Naive thymus-derived CD4-positive, alpha-beta T cell (primary cell): Measurements from ENCODE around the gene MACF1. TPM values are rescaled to one million over a fixed set of nuclear protein-coding genes. Genes with fewer than 3 reads are reported as not detected.
A peak's percentile ranks its signal among the peaks of the same experiment; 100 is the strongest.

Experiments used
- ATAC-seq: fragments of 150-1000 bp; cut with Tn5 transposase; 2 replicates; pipeline ENCODE4 v1.10.0; 2021; ENCODE audit warnings: mild to moderate bottlenecking, moderate library complexity
- CTCF ChIA-PET: fragments of 350-600 bp; sonication (Branson Sonifier 250); formaldehyde crosslinking; loops from one replicate; lab custom pipeline; 2021; ENCODE audit warnings: antibody characterized with exemption; lab: Charles Lee
- POLR2A ChIA-PET: fragments of 350-600 bp; sonication (Branson Sonifier 250); formaldehyde crosslinking; loops from one replicate; lab custom pipeline; 2021; ENCODE audit warnings: antibody characterized with exemption, inconsistent platforms; lab: Charles Lee
- DNase-seq, 9 donors: peaks; one replicate each; pipeline versions ENCODE4 v3.0.0 to v3.0.0-alpha.2; 2020 to 2022; ENCODE audit warnings: mixed read lengths in 1 of 9
- H3K27ac ChIP-seq: one replicate; pipeline ENCODE4 v1.7.0; 2013; ENCODE audit warnings: mild to moderate bottlenecking, low read depth, low read length, moderate library complexity
- H3K27me3 ChIP-seq, 2 donors: one replicate each; pipeline ENCODE4 v1.7.0; 2013; ENCODE audit warnings: low read length in 2 of 2, mild to moderate bottlenecking in 2 of 2, moderate library complexity in 2 of 2; ENCODE audit not compliant: control insufficient read depth in 2 of 2, insufficient read depth in 2 of 2
- H3K36me3 ChIP-seq, 3 experiments: 1 replicate in 2 of 3; 2 replicates in 1 of 3; pipeline ENCODE4 v1.7.0; 2013; ENCODE audit warnings: low read length in 3 of 3, mild to moderate bottlenecking in 3 of 3, moderate library complexity in 1 of 3; ENCODE audit not compliant: insufficient read depth in 3 of 3, control insufficient read depth in 2 of 3
- H3K4me1 ChIP-seq, 2 donors: one replicate each; pipeline ENCODE4 v1.7.0; 2013; ENCODE audit warnings: low read length in 2 of 2, mild to moderate bottlenecking in 2 of 2, moderate library complexity in 1 of 2; ENCODE audit not compliant: control insufficient read depth in 2 of 2, insufficient read depth in 2 of 2
- H3K4me3 ChIP-seq: 2 replicates; pipeline ENCODE4 v1.7.0; 2013; ENCODE audit warnings: mild to moderate bottlenecking, low read length
- H3K9me3 ChIP-seq, 3 experiments: 1 replicate in 2 of 3; 2 replicates in 1 of 3; pipeline ENCODE4 v1.7.0; 2013; ENCODE audit warnings: low read length in 3 of 3; ENCODE audit not compliant: control insufficient read depth in 2 of 3
- H3K27ac Mint-ChIP-seq, 9 donors: one replicate each; pipeline ENCODE4 v1.8.0; 2020 to 2022; ENCODE audit warnings: mixed read lengths in 9 of 9, mild to moderate bottlenecking in 8 of 9, moderate library complexity in 5 of 9, inconsistent platforms in 2 of 9
- H3K27me3 Mint-ChIP-seq, 5 donors: one replicate each; pipeline ENCODE4 v1.8.0; 2021 to 2022; ENCODE audit warnings: mixed read lengths in 5 of 5, mild to moderate bottlenecking in 1 of 5
- H3K36me3 Mint-ChIP-seq, 5 donors: one replicate each; pipeline ENCODE4 v1.8.0; 2020 to 2022; ENCODE audit warnings: mixed read lengths in 5 of 5, mild to moderate bottlenecking in 3 of 5, inconsistent platforms in 1 of 5
- H3K4me1 Mint-ChIP-seq, 7 donors: one replicate each; pipeline ENCODE4 v1.8.0; 2020 to 2022; ENCODE audit warnings: mixed read lengths in 7 of 7, mild to moderate bottlenecking in 3 of 7, inconsistent platforms in 1 of 7
- H3K4me3 Mint-ChIP-seq, 10 donors: one replicate each; pipeline ENCODE4 v1.8.0; 2020 to 2022; ENCODE audit warnings: mild to moderate bottlenecking in 10 of 10, mixed read lengths in 10 of 10, moderate library complexity in 6 of 10, inconsistent platforms in 2 of 10
- H3K9me3 Mint-ChIP-seq, 11 donors: one replicate each; pipeline ENCODE4 v1.8.0; 2020 to 2022; ENCODE audit warnings: mixed read lengths in 11 of 11, mild to moderate bottlenecking in 4 of 11, inconsistent platforms in 1 of 11, moderate library complexity in 1 of 11
- intact Hi-C, 2 donors: fragments of 100-400 bp; cut with micrococcal nuclease; formaldehyde crosslinking; loops; one replicate each; pipeline ENCODE4 v1.15.1; 2023
- polyA plus RNA-seq, 2 donors: library from polyadenylated mRNA; unstranded; fragments of 300-500 nt; fragmentation: Illumina TruSeq; gene quantifications; one replicate each; pipeline ENCODE4 v1.2.3, GENCODE V29; 2021
- total RNA-seq, 6 experiments: library from RNA in 5 of 6; stranded (reverse) in 5 of 6; gene quantifications; 1 replicate in 5 of 6; 2 replicates in 1 of 6; pipeline ENCODE4 v1.2.3 and lab custom pipeline; 2021 to 2026

The MACF1 gene
- total and polyA plus RNA-seq, 7 experiments from 2014 or later: 21.2 to 409 (median 288) TPM

- no peaks in the 10 kb centered on the region for H3K36me3 Mint-ChIP-seq
- H3K4me3 ChIP-seq: no peak overlapping the region
- CTCF ChIA-PET: interaction anchor here (1.8 kb wide), 1 partner anchor 14 kb away, joined by 8 read pairs; no protein-coding TSS in a partner anchor
- H3K4me3 Mint-ChIP-seq: no peak overlapping the region
- no peak for DNase-seq
- H3K36me3 ChIP-seq: no peaks in the 10 kb centered on the region
- no peaks in the 10 kb centered on the region for H3K27me3 ChIP-seq
- no peaks in the 10 kb centered on the region for H3K9me3 ChIP-seq
- H3K27ac ChIP-seq: no peak overlapping the region
- no peaks in the 10 kb centered on the region for H3K9me3 Mint-ChIP-seq
- H3K27ac Mint-ChIP-seq: no peak overlapping the region
- POLR2A ChIA-PET: no interaction called here
- peaks cover 0 to 4% (median 0%) of the 10 kb centered on the region in 5 donors for H3K27me3 Mint-ChIP-seq
- no peaks in the 10 kb centered on the region for H3K4me1 ChIP-seq
- no peak for ATAC-seq
- H3K4me1 Mint-ChIP-seq: no peaks in the 10 kb centered on the region
- intact Hi-C loops: no loop called here
Observed at GRCh38 chr1:39177706-39178105, 26.8 kb upstream of the MACF1 start.

DNA sequence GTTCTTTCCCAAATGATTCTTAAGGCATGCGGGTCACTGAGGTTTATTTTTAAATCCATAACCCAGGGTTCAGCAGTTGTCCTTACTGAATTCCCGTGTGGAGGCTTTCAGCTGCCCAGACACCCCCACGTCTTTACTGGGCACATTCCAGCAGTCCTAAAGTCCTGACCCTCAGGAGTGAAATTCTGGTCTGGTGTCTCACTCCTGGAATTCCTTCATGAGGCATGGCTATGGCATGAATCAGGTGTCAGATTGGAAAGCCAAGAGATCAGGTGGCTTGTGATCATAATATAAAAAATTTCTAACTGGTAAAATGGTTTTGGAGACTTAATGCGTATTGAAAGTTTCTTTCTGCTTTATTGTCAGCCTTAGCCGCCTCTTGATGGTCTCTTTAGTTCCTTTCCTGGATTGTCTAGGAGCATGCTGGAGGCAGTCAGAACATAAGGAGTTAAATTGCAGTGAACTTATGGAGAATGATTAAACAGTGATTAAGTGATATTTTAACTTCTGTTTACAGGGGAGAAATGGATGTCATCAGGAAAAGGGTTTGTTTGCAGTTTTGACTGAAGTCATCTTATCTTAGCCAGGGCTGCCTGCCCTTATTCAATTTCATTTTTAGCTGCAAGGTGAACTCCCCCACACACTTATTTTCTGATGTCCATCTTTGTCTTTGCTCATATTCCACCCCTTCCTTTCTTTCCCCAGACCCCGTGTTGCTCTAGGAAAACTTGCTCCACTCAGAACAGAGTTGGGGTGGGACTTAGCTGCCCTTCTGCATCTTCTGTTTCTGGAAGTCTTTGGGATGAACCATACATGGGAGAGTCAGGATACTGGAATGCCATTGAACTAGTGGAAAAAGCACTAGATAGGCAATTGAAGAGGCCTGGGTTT is 25.7 kb upstream of the MACF1 start:
- H3K27me3 ChIP-seq: no peaks in the 10 kb centered on the region
- ChIA-PET POLR2A (interaction anchor here (1.4 kb wide), 1 partner anchor 12 kb away, joined by 3 read pairs; no protein-coding TSS in a partner anchor), CTCF (interaction anchor here (0.8 to 1.8 kb wide), 3 partner anchors 12 to 80 kb away, joined by 3 to 8 read pairs (median 3); no protein-coding TSS in a partner anchor)

DNA sequence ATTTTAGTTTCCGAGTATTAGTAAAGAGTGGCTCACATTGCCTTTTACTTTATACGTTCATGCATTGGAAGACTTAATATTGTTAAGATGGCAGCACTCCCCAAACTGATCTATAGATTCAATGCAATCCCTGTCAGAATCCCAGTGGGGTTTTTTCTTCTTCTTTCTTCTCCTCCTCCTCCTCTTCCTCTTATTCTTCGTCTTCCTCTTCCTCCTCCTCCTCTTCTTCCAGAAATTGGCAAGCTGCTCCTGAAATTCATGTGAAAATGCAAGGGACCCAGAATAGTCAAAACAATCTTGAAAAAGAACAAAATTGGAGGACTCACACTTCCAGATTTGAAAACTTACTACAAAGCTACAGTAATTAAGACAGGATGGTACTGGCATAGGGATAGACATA is 23.2 kb upstream of the MACF1 start:
- POLR2A ChIA-PET: interaction anchor here (0.6 kb wide), 2 partner anchors 12 to 173 kb away, joined by 3 to 4 read pairs; no protein-coding TSS in a partner anchor
- H3K4me3 Mint-ChIP-seq: no peak overlapping the region
- H3K36me3 Mint-ChIP-seq: no peaks in the 10 kb centered on the region
- DNase-seq (no peak), ATAC-seq (no peak)
- no peak overlapping the region for H3K4me3 ChIP-seq
- no peaks in the 10 kb centered on the region for H3K9me3 ChIP-seq
- H3K27me3 Mint-ChIP-seq: peaks cover 0 to 2% (median 0%) of the 10 kb centered on the region in 5 donors
- H3K27me3 ChIP-seq: no peaks in the 10 kb centered on the region
- H3K4me1 ChIP-seq: peaks cover 7 to 16% of the 10 kb centered on the region in 2 donors
- no peak overlapping the region for H3K27ac ChIP-seq
- H3K9me3 Mint-ChIP-seq: no peaks in the 10 kb centered on the region
- CTCF ChIA-PET: interaction anchor here (4.2 kb wide), 1 partner anchor 12 kb away, joined by 34 read pairs; no protein-coding TSS in a partner anchor
- no peaks in the 10 kb centered on the region for H3K36me3 ChIP-seq
- intact Hi-C loops: loop anchor here (5.0 kb wide), 3 partner anchors 36 to 356 kb away; partner anchors contain the start of gene RRAGC (in 1 of the 2)
- peaks cover 16 to 36% (median 30%) of the 10 kb centered on the region in 7 donors for H3K4me1 Mint-ChIP-seq
- peak overlapping the region in 5 of 9 donors; percentile 3 to 41 (median 25) for H3K27ac Mint-ChIP-seq

More for the DNA sequence above, 25.7 kb upstream of the MACF1 start:
- no peak for DNase-seq
- Mint-ChIP-seq H3K4me3 (no peak overlapping the region), H3K27me3 (peaks cover 0 to 4% (median 0%) of the 10 kb centered on the region in 5 donors), H3K27ac (peak overlapping the region in 2 of 9 donors; percentile 8 to 36), H3K9me3 (no peaks in the 10 kb centered on the region), H3K4me1 (peaks cover 6 to 11% (median 10%) of the 10 kb centered on the region in 7 donors), H3K36me3 (no peaks in the 10 kb centered on the region)
- H3K4me1 ChIP-seq: peaks cover under 1 to 6% of the 10 kb centered on the region in 2 donors
- no peak overlapping the region for H3K4me3 ChIP-seq
- H3K36me3 ChIP-seq: no peaks in the 10 kb centered on the region
- intact Hi-C loops: no loop called here
- no peak for ATAC-seq
- no peaks in the 10 kb centered on the region for H3K9me3 ChIP-seq
- no peak overlapping the region for H3K27ac ChIP-seq

DNA sequence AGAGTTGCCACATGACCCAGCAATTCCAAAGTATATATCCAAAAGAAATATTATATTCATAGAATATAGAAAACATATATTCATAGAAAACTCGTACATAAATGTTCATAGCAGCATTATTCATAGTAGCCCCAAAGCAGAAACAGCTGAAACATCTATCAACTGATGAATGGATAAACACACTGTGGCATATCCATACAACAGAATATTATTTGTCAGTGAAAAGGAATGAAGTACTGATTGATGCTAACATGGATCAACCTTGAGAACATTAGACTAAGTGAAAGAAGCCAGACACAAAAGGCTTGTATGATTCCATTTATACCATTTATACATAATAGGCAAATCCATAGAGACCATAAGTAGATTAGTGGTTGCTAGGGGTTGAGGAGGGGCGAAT is 21.7 kb upstream of the MACF1 start:
- no peaks in the 10 kb centered on the region for H3K27me3 Mint-ChIP-seq
- H3K36me3 ChIP-seq: no peaks in the 10 kb centered on the region
- DNase-seq (no peak), ATAC-seq (no peak)
- H3K4me3 Mint-ChIP-seq: no peak overlapping the region
- peaks cover 17 to 47% (median 35%) of the 10 kb centered on the region in 7 donors for H3K4me1 Mint-ChIP-seq
- H3K9me3 Mint-ChIP-seq: no peaks in the 10 kb centered on the region
- H3K4me1 ChIP-seq: peaks cover 7 to 16% of the 10 kb centered on the region in 2 donors
- H3K4me3 ChIP-seq: no peak overlapping the region
- POLR2A ChIA-PET: no interaction called here
- no peaks in the 10 kb centered on the region for H3K9me3 ChIP-seq
- intact Hi-C loops: loop anchor here (1.0 to 5.0 kb wide), 10 partner anchors 9 to 354 kb away; partner anchors contain the start of gene RRAGC (in 1 of the 2)
- CTCF ChIA-PET: interaction anchor here (1.1 to 4.2 kb wide), 4 partner anchors 10 to 228 kb away, joined by 4 to 34 read pairs (median 22); no protein-coding TSS in a partner anchor
- H3K27ac ChIP-seq: peak overlapping the region; percentile 76
- H3K36me3 Mint-ChIP-seq: no peaks in the 10 kb centered on the region
- no peaks in the 10 kb centered on the region for H3K27me3 ChIP-seq
- H3K27ac Mint-ChIP-seq: peak overlapping the region; percentile 43 to 98 (median 97)

DNA sequence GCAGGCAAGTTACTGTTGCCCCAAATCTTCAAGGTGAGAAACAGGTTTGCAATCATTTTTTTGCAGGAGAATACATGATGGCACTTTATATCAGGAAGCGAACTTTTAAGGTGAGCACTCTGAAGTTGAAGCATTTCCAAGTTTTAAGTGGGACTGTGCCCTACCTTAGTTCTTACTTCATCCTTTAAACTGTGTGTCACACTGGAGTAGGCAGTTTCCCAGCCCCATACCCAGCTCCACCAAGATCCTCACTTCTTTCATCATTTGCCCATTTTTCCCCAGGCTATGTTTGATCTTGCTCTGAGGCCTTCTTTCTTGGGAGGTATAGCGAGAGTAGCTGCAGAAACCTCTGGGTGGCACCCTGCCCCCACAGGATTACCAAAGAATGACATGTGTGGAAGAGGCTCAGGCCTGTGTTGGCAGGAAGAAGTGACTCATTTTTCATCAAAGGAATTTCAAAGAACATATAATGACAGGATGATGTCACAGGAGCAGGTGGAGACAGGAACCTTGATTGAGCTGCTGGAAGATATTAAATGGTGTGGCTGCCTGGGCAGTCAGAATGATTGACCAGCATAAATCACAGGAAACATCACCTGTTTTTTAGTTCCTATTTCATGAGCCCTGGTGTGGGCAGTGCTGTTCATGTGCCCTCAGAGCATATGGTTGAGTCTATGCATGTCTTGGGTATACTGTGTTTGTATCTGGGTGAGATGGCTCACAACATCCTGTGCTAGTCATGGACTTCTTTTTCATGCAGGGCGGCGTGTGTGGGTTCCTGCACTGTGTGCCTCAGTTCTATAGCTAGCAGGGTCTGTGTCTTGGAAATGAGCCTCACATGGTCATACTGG is 20.8 kb upstream of the MACF1 start:
- Histone ChIP-seq H3K36me3 (no peaks in the 10 kb centered on the region), H3K4me1 (peaks cover 7 to 16% of the 10 kb centered on the region in 2 donors), H3K27ac (peak overlapping the region; percentile 76), H3K4me3 (no peak overlapping the region), H3K27me3 (no peaks in the 10 kb centered on the region), H3K9me3 (no peaks in the 10 kb centered on the region)
- CTCF ChIA-PET: interaction anchor here (0.5 to 4.2 kb wide), 17 partner anchors 9 to 227 kb away, joined by 3 to 34 read pairs (median 4); partner anchors contain the start of gene MACF1
- H3K9me3 Mint-ChIP-seq: no peaks in the 10 kb centered on the region
- H3K27ac Mint-ChIP-seq: peak overlapping the region; percentile 88 to 98 (median 97)
- ATAC-seq: peak; percentile 97
- no peaks in the 10 kb centered on the region for H3K27me3 Mint-ChIP-seq
- no peaks in the 10 kb centered on the region for H3K36me3 Mint-ChIP-seq
- peaks cover 19 to 50% (median 35%) of the 10 kb centered on the region in 7 donors for H3K4me1 Mint-ChIP-seq
- intact Hi-C loops: loop anchor here (1.0 to 5.0 kb wide), 10 partner anchors 9 to 354 kb away; partner anchors contain the start of gene RRAGC (in 1 of the 2)
- POLR2A ChIA-PET: interaction anchor here (0.6 to 1.7 kb wide), 9 partner anchors 9 to 385 kb away, joined by 3 to 16 read pairs (median 3); no protein-coding TSS in a partner anchor
- peak; percentile 38 to 94 (median 87) for DNase-seq
- peak overlapping the region in 8 of 10 donors; percentile 8 to 51 (median 39) for H3K4me3 Mint-ChIP-seq
